IMR-90 (cell line): ENCODE measurements around the gene KCNS1. TPM values are rescaled to one million over a fixed set of nuclear protein-coding genes. Genes with fewer than 3 reads are reported as not detected.

Experiments used
- ATAC-seq: fragments of 200-7000 bp; cut with Tn5 transposase; 2 replicates; pipeline ENCODE4 v1.9.1; 2020; ENCODE audit warnings: low read depth, mild to moderate bottlenecking, moderate library complexity
- BruUV-seq: library from RNA; stranded (reverse); fragments of 400-500 nt; replicated peaks from 2 replicates; lab custom pipeline; 2021; lab: Mats Ljungman, UMichigan
- CTCF ChIA-PET: fragments of 300-600 bp; formaldehyde crosslinking; extraction: SDS; loops from one replicate; lab custom pipeline; 2021; ENCODE audit warnings: antibody characterized with exemption; lab: Yijun Ruan, JAX
- POLR2A ChIA-PET: fragments of 300-600 bp; sonication (Branson Sonifier 250); formaldehyde crosslinking; loops from one replicate; lab custom pipeline; 2022; ENCODE audit warnings: antibody characterized with exemption; ENCODE audit not compliant: unreplicated experiment; lab: Charles Lee
- DNase-seq: peaks from one replicate; pipeline ENCODE4 v3.0.0; 2013
- H2AFZ ChIP-seq: replicated peaks from 2 replicates; pipeline ENCODE3; 2013; ENCODE audit warnings: low read length, mild to moderate bottlenecking; ENCODE audit not compliant: poor library complexity
- H2AK5ac ChIP-seq: 2 replicates; pipeline ENCODE4 v1.6.1; 2013; ENCODE audit warnings: low read depth, low read length, inconsistent platforms
- H2AK9ac ChIP-seq: replicated peaks from 2 replicates; pipeline ENCODE3; 2013; ENCODE audit warnings: mild to moderate bottlenecking, low read depth, low read length, moderate library complexity; ENCODE audit not compliant: poor library complexity
- H2BK120ac ChIP-seq: 2 replicates; pipeline ENCODE4 v1.6.1; 2013; ENCODE audit warnings: low read depth, low read length, inconsistent platforms
- H2BK15ac ChIP-seq: 3 replicates; pipeline ENCODE4 v1.6.1; 2013; ENCODE audit warnings: low read depth, low read length, inconsistent platforms
- H2BK20ac ChIP-seq: 2 replicates; pipeline ENCODE4 v1.6.1; 2013; ENCODE audit warnings: low read depth, mild to moderate bottlenecking, inconsistent platforms, low read length, moderate library complexity
- H2BK5ac ChIP-seq: 2 replicates; pipeline ENCODE4 v1.6.1; 2013; ENCODE audit warnings: mild to moderate bottlenecking, low read depth, low read length, inconsistent platforms; ENCODE audit not compliant: poor library complexity, severe bottlenecking
- H3K14ac ChIP-seq: replicated peaks from 2 replicates; pipeline ENCODE4 v1.6.1; 2013; ENCODE audit warnings: low read depth, low read length, inconsistent platforms
- H3K18ac ChIP-seq: 2 replicates; pipeline ENCODE4 v1.6.1; 2013; ENCODE audit warnings: low read depth, low read length, control low read depth
- H3K23ac ChIP-seq: 2 replicates; pipeline ENCODE4 v1.6.1; 2013; ENCODE audit warnings: low read depth, low read length, inconsistent platforms
- H3K27ac ChIP-seq: 2 replicates; pipeline ENCODE4 v1.5.1; 2013; ENCODE audit warnings: mild to moderate bottlenecking, control low read depth, low read length; ENCODE audit not compliant: insufficient read depth
- H3K27me3 ChIP-seq: 2 replicates; pipeline ENCODE4 v1.6.1; 2013; ENCODE audit warnings: low read length; ENCODE audit not compliant: control insufficient read depth, insufficient read depth
- H3K36me3 ChIP-seq: 2 replicates; pipeline ENCODE4 v1.6.1; 2013; ENCODE audit warnings: low read length, mixed read lengths; ENCODE audit not compliant: control insufficient read depth, insufficient read depth
- H3K4ac ChIP-seq: 2 replicates; pipeline ENCODE4 v1.6.1; 2013; ENCODE audit warnings: low read depth, low read length, inconsistent platforms
- H3K4me1 ChIP-seq: 2 replicates; pipeline ENCODE4 v1.6.1; 2013; ENCODE audit warnings: low read length, mixed read lengths; ENCODE audit not compliant: control insufficient read depth, insufficient read depth
- H3K4me2 ChIP-seq: 2 replicates; pipeline ENCODE4 v1.6.1; 2013; ENCODE audit warnings: low read depth, mild to moderate bottlenecking, control low read depth, low read length, moderate library complexity
- H3K4me3 ChIP-seq: 2 replicates; pipeline ENCODE4 v1.5.1; 2013; ENCODE audit warnings: low read depth, mild to moderate bottlenecking, control low read depth, low read length, moderate library complexity; ENCODE audit not compliant: insufficient read depth
- H3K56ac ChIP-seq: 2 replicates; pipeline ENCODE4 v1.6.1; 2013; ENCODE audit warnings: low read length, inconsistent platforms; ENCODE audit not compliant: insufficient read depth; ENCODE audit errors: extremely low read depth
- H3K79me1 ChIP-seq, 2 experiments: 2 replicates each; pipeline ENCODE4 v1.6.1; 2013; ENCODE audit warnings: low read length in 2 of 2, inconsistent platforms in 1 of 2, low read depth in 1 of 2
- H3K9ac ChIP-seq: 2 replicates; pipeline ENCODE4 v1.6.1; 2013; ENCODE audit warnings: low read depth, low read length, control low read depth
- H3K9me1 ChIP-seq: 2 replicates; pipeline ENCODE4 v1.6.1; 2013; ENCODE audit warnings: low read length, inconsistent platforms; ENCODE audit not compliant: insufficient read depth
- H3K9me3 ChIP-seq: 2 replicates; pipeline ENCODE4 v1.6.1; 2013; ENCODE audit warnings: low read length; ENCODE audit not compliant: control insufficient read depth, insufficient read depth
- H4K20me1 ChIP-seq: 2 replicates; pipeline ENCODE4 v1.6.1; 2013; ENCODE audit warnings: low read length, inconsistent platforms; ENCODE audit not compliant: insufficient read depth
- H4K5ac ChIP-seq: 2 replicates; pipeline ENCODE4 v1.6.1; 2013; ENCODE audit warnings: mild to moderate bottlenecking, low read depth, low read length, control low read depth
- H4K8ac ChIP-seq, 2 experiments: 2 replicates each; pipeline ENCODE4 v1.6.1; 2013; ENCODE audit warnings: low read depth in 2 of 2, low read length in 2 of 2, control low read depth in 1 of 2, inconsistent platforms in 1 of 2
- H4K91ac ChIP-seq: 2 replicates; pipeline ENCODE4 v1.6.1; 2013; ENCODE audit warnings: low read depth, low read length, inconsistent platforms; ENCODE audit not compliant: insufficient read depth
- RAD21 ChIP-seq: IDR thresholded peaks from 2 replicates; pipeline ENCODE4 v1.6.1; 2012; ENCODE audit warnings: low read length, improper control_type of control experiment
- SMC3 ChIP-seq: fragments of 150-350 bp; IDR thresholded peaks from 2 replicates; pipeline ENCODE4 v1.6.1; 2016; ENCODE audit warnings: low read depth, mild to moderate bottlenecking, antibody characterized with exemption, low read length, moderate library complexity
- WGBS, 2 experiments: methylation state at CpG; one replicate each; pipeline versions ENCODE4 v1.1.5 to v1.1.7; 2013; ENCODE audit warnings: missing lambda C conversion rate in 2 of 2; ENCODE audit not compliant: insufficient read length in 1 of 2; ENCODE audit errors: extremely low coverage in 2 of 2; 5-methylcytosine and 5-hydroxymethylcytosine counted together
- dilution Hi-C: fragments of 300-500 bp; cut with HindIII; formaldehyde crosslinking; loops from one replicate; pipeline ENCODE4 v1.14.3; 2018; ENCODE audit warnings: low sequenced_read_pairs; ENCODE audit not compliant: unreplicated experiment
- in situ Hi-C: fragments of 300-500 bp; cut with MboI; formaldehyde crosslinking; loops from 3 replicates; pipeline ENCODE4 v1.14.3; 2019; ENCODE audit warnings: low sequenced_read_pairs, inconsistent platforms, mixed read lengths
- intact Hi-C: fragments of 100-400 bp; cut with micrococcal nuclease; formaldehyde crosslinking; loops from 2 replicates; pipeline ENCODE4 v1.10.0; 2022
- polyA plus RNA-seq, 3 experiments: library from polyadenylated mRNA; depleted of rRNA; stranded (reverse); fragments of >200 nt; gene quantifications; 2 replicates each; pipeline ENCODE4 v1.2.3, GENCODE V29; 2012; ENCODE audit warnings: low replicate concordance in 1 of 3
- total RNA-seq: library from RNA; depleted of rRNA; stranded (reverse); fragments of >200 nt; gene quantifications from 2 replicates; pipeline ENCODE4 v1.2.3, GENCODE V29; 2012
- TF ChIP-seq, protein P1 (sequence below): conservative IDR thresholded peaks from 2 replicates; pipeline ENCODE4 v1.5.1; 2012; ENCODE audit warnings: mild to moderate bottlenecking, low read depth, low read length, improper control_type of control experiment
- TF ChIP-seq, protein P2 (sequence below): fragments of 150-350 bp; IDR thresholded peaks from 2 replicates; pipeline ENCODE4 v1.6.1; 2016; ENCODE audit warnings: low read depth, mild to moderate bottlenecking, low read length, moderate library complexity, borderline replicate concordance

Gene KCNS1
- total and polyA plus RNA-seq, 2 of the 4 experiments (the other 2 are of a cell fraction) = 0.54 to 0.62 TPM

DNA sequence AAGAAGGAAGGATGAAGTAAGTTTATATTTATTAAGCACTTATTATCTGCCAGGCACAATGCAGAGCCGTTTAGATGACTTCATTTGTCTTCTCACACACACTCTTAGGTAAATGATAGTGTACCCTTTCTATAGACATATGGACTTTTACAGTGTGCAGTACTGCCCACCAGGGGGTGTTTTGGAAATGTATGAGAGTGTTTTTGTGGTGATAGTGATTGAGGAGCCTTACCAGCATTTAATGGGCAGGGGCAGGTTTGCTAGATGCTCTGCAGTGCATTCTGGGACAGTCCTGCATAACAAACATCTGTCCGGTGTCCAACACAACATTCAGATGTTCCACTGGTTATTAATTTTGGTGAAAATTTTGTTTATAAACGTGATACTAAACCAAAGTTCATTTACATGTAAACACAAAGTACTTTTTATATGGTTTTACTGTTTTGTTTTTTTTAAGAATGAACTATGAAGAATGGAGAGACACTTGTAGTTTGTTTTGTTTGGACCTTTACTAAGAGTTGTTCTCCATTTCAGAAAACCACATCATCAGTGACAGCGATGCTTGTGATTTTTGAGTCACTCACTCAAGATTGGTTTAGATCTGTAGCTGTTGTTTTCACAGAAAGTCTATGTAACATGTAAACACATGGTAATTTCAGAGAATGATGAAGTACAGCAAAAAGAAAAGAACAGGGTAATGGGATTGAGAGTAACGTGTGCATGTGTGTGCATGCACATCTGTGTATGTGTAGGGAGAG lies 19.9 kb downstream of the KCNS1 start:
- Histone ChIP-seq H2BK15ac (no peak overlapping the region; the same call in 2 of the 3 replicates), H4K5ac (peak overlapping the region; percentile 99; the same call in 1 of the 2 replicates), H3K36me3 (peaks cover 3% of the 10 kb centered on the region; the same call in 1 of the 2 replicates), H3K27ac (peak overlapping the region; percentile 89; the same call in 1 of the 2 replicates), H3K56ac (no peak overlapping the region), H4K91ac (no peak overlapping the region), H2AFZ (no peak overlapping the region), H4K20me1 (no peaks in the 10 kb centered on the region), H3K9me1 (no peaks in the 10 kb centered on the region; the same call in 1 of the 2 replicates), H3K4me1 (peaks cover 9% of the 10 kb centered on the region), H3K4me3 (no peak overlapping the region), H3K18ac (peak overlapping the region; percentile 97), H3K9ac (no peak overlapping the region), H3K27me3 (no peaks in the 10 kb centered on the region), H2BK20ac (no peak overlapping the region), H2AK9ac (no peak overlapping the region), H3K79me1 (no peaks in the 10 kb centered on the region; a peak in 1 of 4 replicates), H3K14ac (0 out of 2 replicates have a peak overlapping the region, but pooled peaks have one; percentile 20), H3K4ac (no peak overlapping the region), H2BK5ac (peak overlapping the region; percentile 80), H2BK120ac (no peak overlapping the region), H4K8ac (peak overlapping the region in 1 of 2 experiments; percentile 6; a peak in 1 of 4 replicates), H3K23ac (no peak overlapping the region), H3K9me3 (no peaks in the 10 kb centered on the region), H3K4me2 (peak overlapping the region; percentile 24; the same call in 1 of the 2 replicates), H2AK5ac (no peak overlapping the region)
- ChIA-PET POLR2A (no interaction called here), CTCF (interaction anchor here (1.0 kb wide), 1 partner anchor 37 kb away, joined by 3 read pairs; no protein-coding TSS in a partner anchor)
- ATAC-seq = peak; percentile 79
- intact Hi-C loops = no loop called here
- 33% methylated on average over 1 of the region's 5 CpGs; no CpG with 5 or more reads in 1 of the 2 experiments for WGBS, 2 experiments
- TF ChIP-seq RAD21 (peak; percentile 28; the same call in 1 of the 2 replicates), SMC3 (peak; percentile 45)
- TF ChIP-seq, protein P1, sequence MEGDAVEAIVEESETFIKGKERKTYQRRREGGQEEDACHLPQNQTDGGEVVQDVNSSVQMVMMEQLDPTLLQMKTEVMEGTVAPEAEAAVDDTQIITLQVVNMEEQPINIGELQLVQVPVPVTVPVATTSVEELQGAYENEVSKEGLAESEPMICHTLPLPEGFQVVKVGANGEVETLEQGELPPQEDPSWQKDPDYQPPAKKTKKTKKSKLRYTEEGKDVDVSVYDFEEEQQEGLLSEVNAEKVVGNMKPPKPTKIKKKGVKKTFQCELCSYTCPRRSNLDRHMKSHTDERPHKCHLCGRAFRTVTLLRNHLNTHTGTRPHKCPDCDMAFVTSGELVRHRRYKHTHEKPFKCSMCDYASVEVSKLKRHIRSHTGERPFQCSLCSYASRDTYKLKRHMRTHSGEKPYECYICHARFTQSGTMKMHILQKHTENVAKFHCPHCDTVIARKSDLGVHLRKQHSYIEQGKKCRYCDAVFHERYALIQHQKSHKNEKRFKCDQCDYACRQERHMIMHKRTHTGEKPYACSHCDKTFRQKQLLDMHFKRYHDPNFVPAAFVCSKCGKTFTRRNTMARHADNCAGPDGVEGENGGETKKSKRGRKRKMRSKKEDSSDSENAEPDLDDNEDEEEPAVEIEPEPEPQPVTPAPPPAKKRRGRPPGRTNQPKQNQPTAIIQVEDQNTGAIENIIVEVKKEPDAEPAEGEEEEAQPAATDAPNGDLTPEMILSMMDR = peak; percentile 46
- TF ChIP-seq, protein P2, sequence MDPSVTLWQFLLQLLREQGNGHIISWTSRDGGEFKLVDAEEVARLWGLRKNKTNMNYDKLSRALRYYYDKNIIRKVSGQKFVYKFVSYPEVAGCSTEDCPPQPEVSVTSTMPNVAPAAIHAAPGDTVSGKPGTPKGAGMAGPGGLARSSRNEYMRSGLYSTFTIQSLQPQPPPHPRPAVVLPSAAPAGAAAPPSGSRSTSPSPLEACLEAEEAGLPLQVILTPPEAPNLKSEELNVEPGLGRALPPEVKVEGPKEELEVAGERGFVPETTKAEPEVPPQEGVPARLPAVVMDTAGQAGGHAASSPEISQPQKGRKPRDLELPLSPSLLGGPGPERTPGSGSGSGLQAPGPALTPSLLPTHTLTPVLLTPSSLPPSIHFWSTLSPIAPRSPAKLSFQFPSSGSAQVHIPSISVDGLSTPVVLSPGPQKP = no peak
- BruUV-seq = no TSS peak
- dilution Hi-C loops = no loop called here
- DNase-seq = peak; percentile 52
- in situ Hi-C loops = no loop called here
